Measurements from ENCODE around the gene TARS1. TPM values are rescaled to one million over a fixed set of nuclear protein-coding genes. Genes with fewer than 3 reads are reported as not detected.

Gene TARS1
- total and polyA plus RNA-seq, 2 of the 4 experiments (the other 2 are of a cell fraction), result 90.8 to 175 TPM

- no peak overlapping the region for H2AK9ac ChIP-seq (replicated peaks; ENCODE audit: low read depth, low read length, poor library complexity)
- no peak overlapping the region for H3K4me3 ChIP-seq (ENCODE audit: insufficient read depth, low read depth, low read length)
- H2BK120ac ChIP-seq (ENCODE audit: low read depth, low read length), result no peak overlapping the region
- no peak overlapping the region for H2BK20ac ChIP-seq (ENCODE audit: low read depth, low read length)
- ChIA-PET POLR2A (ENCODE audit: unreplicated experiment) (no interaction called here), CTCF (interaction anchor here (0.6 to 1.7 kb wide), 2 partner anchors 467 to 501 kb away, joined by 3 to 6 read pairs; partner anchors contain the start of gene RXFP3)
- no peak overlapping the region for H3K23ac ChIP-seq (ENCODE audit: low read depth, low read length)
- no peak overlapping the region for H3K27ac ChIP-seq (ENCODE audit: insufficient read depth, low read length)
- no peak overlapping the region for H4K8ac ChIP-seq (ENCODE audit: low read depth in 2 of 2, low read length in 2 of 2)
- H3K14ac ChIP-seq (replicated peaks; ENCODE audit: low read depth, low read length), result no peak overlapping the region
- intact Hi-C loops (cut with micrococcal nuclease) (loop anchor here (5.0 kb wide), 1 partner anchor 423 kb away; the partner anchor contains the start of gene ADAMTS12), dilution Hi-C loops (cut with HindIII; ENCODE audit: low sequenced_read_pairs, unreplicated experiment) (no loop called here), in situ Hi-C loops (cut with MboI; ENCODE audit: low sequenced_read_pairs) (loop anchor here (5.0 kb wide), 1 partner anchor 463 kb away; no protein-coding TSS in a partner anchor)
- no peak overlapping the region for H3K56ac ChIP-seq (ENCODE audit: extremely low read depth, insufficient read depth, low read length)
- no peaks in the 10 kb centered on the region for H3K9me3 ChIP-seq (ENCODE audit: control insufficient read depth, insufficient read depth, low read length)
- no peak overlapping the region for H4K5ac ChIP-seq (ENCODE audit: low read depth, low read length)
- H3K9ac ChIP-seq (ENCODE audit: low read depth, low read length), result no peak overlapping the region
- H3K36me3 ChIP-seq (ENCODE audit: control insufficient read depth, insufficient read depth, low read length), result peaks cover 49% of the 10 kb centered on the region
- TF ChIP-seq BHLHE40 (IDR thresholded peaks at IDR 0.05; ENCODE audit: low read depth, low read length) (no peak), USF2 (IDR thresholded peaks at IDR 0.05; ENCODE audit: low read depth, low read length) (no peak), FOS (IDR thresholded peaks at IDR 0.05; ENCODE audit: low read depth, low read length) (no peak), MAFK (IDR thresholded peaks at IDR 0.05; ENCODE audit: low read depth, low read length) (no peak), CEBPB (IDR thresholded peaks at IDR 0.05; ENCODE audit: low read depth, low read length) (no peak), CHD1 (IDR thresholded peaks at IDR 0.05; ENCODE audit: low read depth, low read length) (no peak), MXI1 (IDR thresholded peaks at IDR 0.05; ENCODE audit: borderline replicate concordance, low read depth, low read length) (no peak), SMC3 (IDR thresholded peaks at IDR 0.05; ENCODE audit: low read depth, low read length) (no peak), RAD21 (IDR thresholded peaks at IDR 0.05; ENCODE audit: low read length) (no peak), CTCF (conservative IDR thresholded peaks at IDR 0.05; ENCODE audit: low read depth, low read length) (no peak)
- H3K79me1 ChIP-seq (ENCODE audit: low read depth in 1 of 2, low read length in 2 of 2), result peaks cover 5 to 21% of the 10 kb centered on the region in 2 experiments; a peak in 3 of 4 replicates
- H2AK5ac ChIP-seq (ENCODE audit: low read depth, low read length), result no peak overlapping the region
- DNase-seq (peak; percentile 12), ATAC-seq (ENCODE audit: low read depth) (no peak)
- H2BK15ac ChIP-seq (ENCODE audit: low read depth, low read length), result no peak overlapping the region
- H3K4ac ChIP-seq (ENCODE audit: low read depth, low read length), result no peak overlapping the region
- H2BK5ac ChIP-seq (ENCODE audit: low read depth, low read length, poor library complexity, severe bottlenecking), result no peak overlapping the region
- H4K91ac ChIP-seq (ENCODE audit: insufficient read depth, low read depth, low read length), result no peak overlapping the region
- no TSS peak for BruUV-seq (replicated peaks)
- H3K4me1 ChIP-seq (ENCODE audit: control insufficient read depth, insufficient read depth, low read length), result no peaks in the 10 kb centered on the region
- H3K27me3 ChIP-seq (ENCODE audit: control insufficient read depth, insufficient read depth, low read length), result no peaks in the 10 kb centered on the region
- WGBS, 2 experiments (ENCODE audit: extremely low coverage in 2 of 2, insufficient read length in 1 of 2), result 88% methylated on average over 3 of the region's 9 CpGs; no CpG with 5 or more reads in 1 of the 2 experiments
- no peak overlapping the region for H3K18ac ChIP-seq (ENCODE audit: low read depth, low read length)
- H3K9me1 ChIP-seq (ENCODE audit: insufficient read depth, low read length), result no peaks in the 10 kb centered on the region
- H2AFZ ChIP-seq (replicated peaks; ENCODE audit: low read length, poor library complexity), result no peak overlapping the region
- peaks cover 9% of the 10 kb centered on the region; the same call in 1 of the 2 replicates for H4K20me1 ChIP-seq (ENCODE audit: insufficient read depth, low read length)
- no peak overlapping the region for H3K4me2 ChIP-seq (ENCODE audit: low read depth, low read length)
Measured at GRCh38 chr5:33468775-33469435, 28.1 kb downstream of the TARS1 start.

Data from IMR-90 (cell line).